Fibroblast of upper back skin (primary cell): ENCODE results near the gene MAN2B1.
A peak's percentile ranks its signal among the peaks of the same experiment; 100 is the strongest.
"Not testable (repeated sequence)": the region's sequence is repeated elsewhere in the genome, so short reads cannot be mapped to it uniquely, and the experiment has no call there.

Experiments
- DNase-seq: peaks from one replicate; pipeline ENCODE4 v3.0.0-alpha.2; 2013

Gene MAN2B1

DNA sequence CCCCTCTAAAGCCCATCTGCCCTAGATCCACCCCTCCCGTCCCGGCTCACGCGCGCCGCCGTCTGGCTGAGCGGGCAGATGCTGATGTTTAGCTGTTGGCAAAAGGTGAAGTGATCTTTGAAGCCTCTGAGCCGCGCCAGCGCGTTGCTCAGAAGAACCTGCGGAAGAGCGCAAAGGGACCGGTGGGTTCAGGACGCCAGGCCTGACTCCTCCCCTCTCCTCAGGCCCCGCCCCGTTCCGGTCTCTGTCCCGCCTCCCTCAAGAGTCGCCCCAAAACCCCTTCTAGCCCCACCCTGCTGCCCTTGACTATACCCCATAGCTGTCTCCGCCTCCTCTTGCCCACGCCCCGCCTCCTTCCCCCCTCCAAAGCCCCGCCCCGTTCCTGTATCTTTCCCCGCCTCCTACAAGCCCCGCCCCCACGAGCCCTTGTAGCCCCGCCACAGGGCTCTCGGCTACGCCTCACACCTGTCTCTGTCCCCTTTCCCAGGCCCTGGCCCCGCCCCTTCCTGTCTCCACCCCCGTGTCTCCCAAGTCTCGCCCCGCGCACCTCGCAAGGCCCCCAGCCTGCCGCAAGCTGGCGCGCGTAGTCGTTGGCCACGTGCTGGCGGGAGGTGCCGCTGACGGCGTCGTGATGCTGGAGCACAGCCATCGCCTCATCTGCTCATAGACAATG lies 9.5 kb downstream of the MAN2B1 start:
- no peak for DNase-seq

GRCh38 chr19:12655546-12655945 lies 11.0 kb downstream of the MAN2B1 start:
- DNase-seq: no peak

- DNase-seq: no peak
Observed at GRCh38 chr19:12652219-12652618, 14.3 kb downstream of the MAN2B1 start.

DNA sequence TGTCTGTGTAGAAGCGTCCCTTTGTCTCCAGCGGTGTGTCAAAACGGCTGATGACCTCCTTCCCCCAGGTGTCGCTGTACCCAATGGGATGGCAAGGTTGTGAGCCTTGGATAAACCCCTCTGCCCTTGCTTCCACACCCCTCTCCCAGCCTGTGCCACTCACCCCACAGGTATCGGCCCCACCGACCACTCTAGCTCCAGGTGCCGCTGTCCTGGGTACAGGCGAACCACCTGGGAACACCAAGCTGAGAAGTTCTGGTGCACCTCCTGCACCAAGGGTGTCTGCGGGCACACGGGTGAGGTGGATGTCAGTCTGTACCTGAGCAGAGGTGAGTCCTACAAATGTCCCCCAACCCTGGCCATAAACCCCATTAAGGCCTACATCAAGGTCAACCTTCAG lies 16.6 kb downstream of the MAN2B1 start:
- no peak for DNase-seq

GRCh38 chr19:12648088-12648487 lies 18.5 kb downstream of the MAN2B1 start:
- no peak for DNase-seq

- DNase-seq: peak; percentile 11
Observed at GRCh38 chr19:12647490-12648071, 19.0 kb downstream of the MAN2B1 start.

GRCh38 chr19:12647047-12647446 lies 19.5 kb downstream of the MAN2B1 start:
- no peak for DNase-seq

GRCh38 chr19:12646551-12646950 lies 20.0 kb downstream of the MAN2B1 start:
- DNase-seq: no peak

DNA sequence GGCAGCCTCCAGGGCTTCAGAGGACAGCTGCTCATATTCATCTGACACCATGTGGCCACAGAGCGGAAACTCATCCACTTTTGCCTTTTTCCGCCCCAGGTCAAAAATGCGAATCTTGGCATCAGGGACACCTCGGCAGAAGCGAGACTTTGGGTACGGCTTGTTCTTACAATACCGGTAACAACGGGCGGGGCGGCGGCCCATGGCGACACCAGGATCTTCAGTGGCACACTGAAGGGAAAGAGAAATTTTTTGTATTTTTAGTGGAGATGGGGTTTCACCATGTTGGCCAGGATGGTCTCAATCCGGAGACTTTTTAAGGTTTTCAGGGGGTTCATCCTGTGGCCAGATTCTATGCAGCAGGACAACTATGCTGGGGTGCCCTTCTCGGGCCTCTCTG lies 22.8 kb downstream of the MAN2B1 start:
- not testable (repeated sequence) for DNase-seq

- DNase-seq: no peak
Observed at GRCh38 chr19:12642506-12642905, 24.0 kb downstream of the MAN2B1 start.

DNA sequence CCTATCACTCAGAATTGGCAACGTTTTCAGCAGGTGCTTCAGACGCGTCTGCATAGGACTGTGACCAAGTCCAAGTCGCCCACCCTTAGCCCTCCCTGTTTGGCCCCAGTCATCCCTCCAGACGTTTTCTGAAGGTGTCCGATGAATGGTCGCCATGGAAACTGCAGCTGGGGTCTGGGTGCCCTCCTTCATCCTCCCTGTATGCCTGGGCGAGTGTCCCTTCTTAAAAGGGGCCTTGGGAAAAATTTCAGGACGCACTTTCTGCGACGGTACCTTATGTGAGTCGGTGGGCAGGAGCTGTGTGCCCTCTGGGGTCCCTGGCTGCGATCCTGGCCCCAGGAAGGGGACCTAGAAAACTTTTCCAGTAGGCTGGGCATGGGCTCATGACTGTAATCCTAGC lies 25.1 kb downstream of the MAN2B1 start:
- no peak for DNase-seq

DNA sequence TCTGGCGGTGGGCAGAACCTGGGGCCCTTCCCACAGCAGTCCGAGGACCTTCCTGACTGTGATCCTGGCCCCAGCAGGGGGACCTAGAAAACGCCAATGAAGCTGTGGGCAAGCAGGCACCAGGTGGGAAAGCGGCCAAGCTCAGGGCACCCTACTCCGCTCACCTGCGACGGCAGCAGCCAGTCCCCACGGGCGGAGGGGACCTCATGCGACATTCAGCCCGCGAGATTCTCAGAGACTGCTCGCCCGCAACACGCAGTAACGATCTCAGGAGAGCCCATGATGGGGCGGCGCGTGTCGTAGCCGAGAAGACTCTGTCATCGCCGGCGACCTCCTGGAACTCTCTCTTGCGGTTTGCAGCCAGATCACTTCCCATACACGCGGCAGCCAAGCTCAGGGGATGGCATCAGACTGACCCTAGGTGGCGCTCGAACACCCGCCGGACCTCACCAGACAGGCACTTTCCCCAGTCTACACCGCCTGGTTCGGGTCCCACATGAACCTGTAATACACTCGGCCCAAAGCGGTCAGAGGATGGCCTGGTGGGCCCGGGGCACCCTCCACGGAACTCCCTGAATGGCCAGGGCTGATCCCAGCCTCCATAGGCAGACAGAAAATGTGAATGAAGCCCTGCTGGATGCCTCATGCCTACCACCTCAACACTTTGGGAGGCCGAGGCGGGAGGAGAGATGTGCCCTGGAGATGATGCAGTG lies 26.5 kb downstream of the MAN2B1 start:
- peak; percentile 70 for DNase-seq

DNA sequence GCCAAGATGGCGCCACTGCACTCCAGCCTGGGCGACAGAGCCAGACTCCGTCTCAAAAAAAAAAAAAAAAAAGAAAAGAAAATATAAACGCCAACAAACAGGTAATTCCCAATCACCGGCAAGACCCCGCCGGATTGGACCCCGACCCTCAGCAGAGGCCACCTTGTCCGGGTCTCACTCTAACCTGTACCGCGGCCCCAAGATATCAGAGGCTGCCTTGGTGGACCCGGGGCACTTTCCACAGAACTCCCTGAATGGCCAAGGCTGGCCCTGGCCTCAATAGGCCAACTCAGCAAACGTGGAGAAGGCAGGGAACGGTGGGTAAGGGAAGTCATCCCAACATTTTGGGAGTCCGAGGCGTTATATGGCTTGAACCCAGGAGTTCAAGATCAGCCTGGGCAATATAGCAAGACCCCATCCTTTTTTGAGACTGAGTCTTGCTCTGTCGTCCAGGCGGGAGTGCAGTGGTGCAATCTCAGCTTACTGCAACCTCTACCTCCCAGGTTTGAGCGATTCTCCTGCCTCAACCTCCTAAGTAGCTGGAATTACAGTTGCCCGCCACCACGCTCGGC lies 27.8 kb downstream of the MAN2B1 start:
- DNase-seq: no peak

DNA sequence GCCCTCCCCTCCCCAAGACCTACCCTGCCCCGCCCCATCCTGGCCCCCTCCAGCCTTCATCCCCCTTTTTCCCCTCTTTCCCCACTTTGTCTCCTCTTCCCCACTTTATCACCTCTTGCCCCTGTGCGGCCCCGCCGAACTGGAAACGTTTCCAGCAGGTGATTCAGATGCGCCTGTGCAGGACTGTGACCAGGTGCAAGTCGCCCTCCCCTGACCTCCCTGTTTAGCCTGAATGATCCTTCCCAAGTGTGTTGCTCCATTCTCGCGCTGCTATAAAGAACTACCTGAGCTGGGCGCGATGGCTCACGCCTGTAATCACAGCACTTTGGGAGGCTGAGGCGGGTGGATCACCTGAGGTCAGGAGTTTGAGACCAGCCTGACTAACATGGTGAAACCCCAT lies 29.9 kb downstream of the MAN2B1 start:
- DNase-seq: no peak

GRCh38 chr19:12629215-12629614 lies 37.3 kb downstream of the MAN2B1 start:
- no peak for DNase-seq

DNA sequence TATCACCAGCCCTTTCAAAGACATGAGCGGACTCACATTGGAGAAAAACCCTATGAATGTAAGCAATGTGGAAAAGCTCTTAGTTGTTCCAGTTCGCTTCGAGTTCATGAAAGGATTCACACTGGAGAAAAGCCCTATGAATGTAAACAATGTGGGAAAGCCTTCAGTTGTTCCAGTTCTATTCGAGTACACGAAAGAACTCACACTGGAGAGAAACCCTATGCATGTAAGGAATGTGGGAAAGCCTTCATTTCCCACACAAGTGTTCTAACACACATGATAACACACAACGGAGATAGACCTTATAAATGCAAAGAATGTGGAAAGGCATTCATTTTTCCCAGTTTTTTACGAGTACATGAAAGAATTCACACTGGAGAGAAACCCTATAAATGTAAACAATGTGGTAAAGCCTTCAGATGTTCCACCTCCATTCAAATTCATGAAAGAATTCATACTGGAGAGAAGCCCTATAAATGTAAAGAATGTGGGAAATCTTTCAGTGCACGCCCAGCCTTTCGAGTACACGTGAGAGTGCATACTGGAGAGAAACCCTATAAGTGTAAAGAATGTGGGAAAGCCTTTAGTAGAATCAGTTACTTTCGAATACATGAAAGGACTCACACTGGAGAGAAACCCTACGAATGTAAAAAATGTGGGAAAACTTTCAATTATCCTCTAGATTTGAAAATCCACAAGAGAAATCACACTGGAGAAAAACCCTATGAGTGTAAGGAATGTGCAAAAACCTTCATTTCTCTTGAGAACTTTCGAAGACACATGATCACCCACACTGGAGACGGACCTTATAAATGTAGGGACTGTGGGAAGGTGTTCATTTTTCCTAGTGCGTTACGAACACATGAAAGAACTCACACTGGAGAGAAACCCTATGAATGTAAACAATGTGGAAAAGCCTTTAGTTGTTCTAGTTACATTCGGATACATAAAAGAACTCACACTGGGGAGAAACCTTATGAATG lies 38.2 kb downstream of the MAN2B1 start:
- peak; percentile 7 for DNase-seq

DNA sequence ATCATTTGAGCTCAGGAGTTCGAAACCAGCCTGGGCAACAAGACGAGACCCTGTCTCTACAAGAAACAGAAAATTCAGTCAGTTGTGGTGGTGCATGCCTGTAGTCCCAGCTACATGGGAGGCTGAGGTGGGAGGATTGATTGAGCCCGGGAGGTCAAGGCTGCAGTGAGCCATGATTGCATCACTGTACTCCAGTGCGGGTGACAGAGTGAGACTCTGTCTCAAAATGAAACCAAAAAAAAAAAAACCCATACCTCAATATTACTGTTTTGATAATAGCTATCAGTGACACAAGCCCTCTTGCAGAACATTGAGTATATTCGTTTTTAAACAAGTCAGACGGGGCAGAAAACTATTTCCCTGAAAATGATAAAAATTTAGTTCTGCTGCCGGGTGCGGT lies 39.6 kb downstream of the MAN2B1 start:
- DNase-seq: no peak

DNA sequence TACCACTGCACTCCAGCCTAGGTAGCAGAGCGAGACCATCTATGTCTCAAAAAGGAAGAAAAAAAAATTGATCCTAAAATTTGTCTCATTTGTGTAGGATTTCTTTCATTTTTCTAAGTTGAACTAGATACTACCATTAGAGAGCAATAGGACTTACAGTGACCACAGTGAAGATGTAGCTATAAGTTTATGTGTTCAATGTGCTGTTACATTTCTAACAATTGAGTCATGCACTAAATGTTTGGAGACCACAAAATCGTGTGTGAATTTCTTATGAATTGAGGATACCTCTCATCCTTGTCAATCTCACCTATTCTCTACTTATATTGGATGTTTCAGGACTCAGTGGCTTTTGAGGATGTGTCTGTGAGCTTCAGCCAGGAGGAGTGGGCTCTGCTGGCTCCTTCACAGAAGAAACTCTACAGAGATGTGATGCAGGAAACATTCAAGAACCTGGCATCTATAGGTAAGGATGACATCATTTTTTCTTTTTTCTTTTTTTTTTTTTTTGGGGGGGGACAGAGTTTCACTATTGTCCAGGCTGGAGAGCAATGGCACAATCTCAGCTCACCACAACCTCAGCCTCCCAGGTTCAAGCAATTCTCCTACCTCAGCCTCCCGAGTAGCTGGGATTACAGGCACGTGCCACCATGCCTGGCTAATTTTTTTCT lies 43.0 kb downstream of the MAN2B1 start:
- peak; percentile 19 for DNase-seq

DNA sequence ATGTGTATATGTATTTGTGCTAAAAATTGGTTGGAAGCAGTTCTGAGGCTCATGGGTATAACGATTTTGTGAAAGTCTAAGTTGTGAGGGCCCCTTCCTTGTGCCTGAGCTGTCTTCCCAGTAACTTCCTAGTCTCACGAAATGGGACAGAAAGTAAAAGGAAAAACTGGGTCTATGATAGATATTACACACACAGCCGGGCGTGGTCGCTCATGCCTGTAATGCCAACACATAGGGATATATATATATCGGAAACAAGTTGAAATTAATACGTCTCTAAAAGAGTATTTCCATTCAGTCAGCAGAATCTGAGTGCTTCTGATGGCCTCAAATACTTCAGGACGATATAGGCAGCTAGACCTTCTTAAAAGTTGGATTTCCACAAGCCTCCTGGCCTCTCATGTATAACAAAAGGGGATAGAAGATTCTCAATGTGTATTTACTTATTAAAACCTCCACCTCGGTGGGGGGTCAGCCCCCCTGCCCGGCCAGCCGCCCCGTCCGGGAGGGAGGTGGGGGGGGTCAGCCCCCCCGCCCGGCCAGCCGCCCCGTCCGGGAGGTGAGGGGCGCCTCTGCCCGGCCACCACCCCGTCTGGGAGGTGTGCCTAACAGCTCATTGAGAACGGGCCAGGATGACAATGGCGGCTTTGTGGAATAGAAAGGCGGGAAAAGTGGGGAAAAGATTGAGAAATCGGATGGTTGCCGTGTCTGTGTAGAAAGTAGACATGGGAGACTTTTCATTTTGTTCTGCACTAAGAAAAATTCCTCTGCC lies 45.1 kb downstream of the MAN2B1 start:
- DNase-seq: not testable (repeated sequence)

DNA sequence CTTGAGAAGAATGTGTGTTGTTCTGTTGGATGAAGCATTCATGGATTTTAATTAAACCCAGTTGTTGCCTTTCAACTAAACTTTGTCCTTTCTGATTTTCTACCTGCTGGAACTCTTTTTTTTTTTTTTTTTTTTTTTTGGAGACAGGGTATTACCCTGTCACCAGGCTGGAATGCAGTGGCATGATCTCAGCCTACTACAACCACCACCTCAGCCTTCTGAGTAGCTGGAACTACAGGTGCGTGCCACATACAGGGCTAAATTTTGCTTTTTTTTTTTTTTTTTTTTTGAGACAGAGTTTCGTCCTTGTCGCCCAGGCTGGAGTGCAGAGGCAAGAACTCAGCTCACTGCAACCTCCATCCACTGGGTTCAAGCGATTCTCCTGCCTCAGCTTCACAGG lies 48.9 kb downstream of the MAN2B1 start:
- no peak for DNase-seq

- peak; percentile 73 for DNase-seq
Observed at GRCh38 chr19:12611361-12611699, 55.2 kb downstream of the MAN2B1 start.
